Measurements from ENCODE around the gene TREX2.
"Not testable (repeated sequence)": the region's sequence is repeated elsewhere in the genome, so short reads cannot be mapped to it uniquely, and the experiment has no call there.

- not testable (repeated sequence) for TF ChIP-seq POLR2A (IDR thresholded peaks at IDR 0.05; ENCODE audit: low read depth); CTCF (IDR thresholded peaks at IDR 0.05); EP300 (IDR thresholded peaks at IDR 0.05); POLR2AphosphoS5 (IDR thresholded peaks at IDR 0.05)
These were observed 41.5 kb downstream of the TREX2 start for GRCh38 chrX:153404333-153404732.

Data from esophagus muscularis mucosa (tissue), 4 donors.